Activated CD4-positive, alpha-beta T cell treated with anti-CD3 and anti-CD28 coated beads, Interleukin-2, amount 50 U/mL, for 1 hour (primary cell): ENCODE measurements around the gene NTSR2.

Experiments
- DNase-seq: peaks from one replicate; pipeline ENCODE4 v3.0.0-alpha.2; 2020

NTSR2 gene, protein sequence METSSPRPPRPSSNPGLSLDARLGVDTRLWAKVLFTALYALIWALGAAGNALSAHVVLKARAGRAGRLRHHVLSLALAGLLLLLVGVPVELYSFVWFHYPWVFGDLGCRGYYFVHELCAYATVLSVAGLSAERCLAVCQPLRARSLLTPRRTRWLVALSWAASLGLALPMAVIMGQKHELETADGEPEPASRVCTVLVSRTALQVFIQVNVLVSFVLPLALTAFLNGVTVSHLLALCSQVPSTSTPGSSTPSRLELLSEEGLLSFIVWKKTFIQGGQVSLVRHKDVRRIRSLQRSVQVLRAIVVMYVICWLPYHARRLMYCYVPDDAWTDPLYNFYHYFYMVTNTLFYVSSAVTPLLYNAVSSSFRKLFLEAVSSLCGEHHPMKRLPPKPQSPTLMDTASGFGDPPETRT

DNA sequence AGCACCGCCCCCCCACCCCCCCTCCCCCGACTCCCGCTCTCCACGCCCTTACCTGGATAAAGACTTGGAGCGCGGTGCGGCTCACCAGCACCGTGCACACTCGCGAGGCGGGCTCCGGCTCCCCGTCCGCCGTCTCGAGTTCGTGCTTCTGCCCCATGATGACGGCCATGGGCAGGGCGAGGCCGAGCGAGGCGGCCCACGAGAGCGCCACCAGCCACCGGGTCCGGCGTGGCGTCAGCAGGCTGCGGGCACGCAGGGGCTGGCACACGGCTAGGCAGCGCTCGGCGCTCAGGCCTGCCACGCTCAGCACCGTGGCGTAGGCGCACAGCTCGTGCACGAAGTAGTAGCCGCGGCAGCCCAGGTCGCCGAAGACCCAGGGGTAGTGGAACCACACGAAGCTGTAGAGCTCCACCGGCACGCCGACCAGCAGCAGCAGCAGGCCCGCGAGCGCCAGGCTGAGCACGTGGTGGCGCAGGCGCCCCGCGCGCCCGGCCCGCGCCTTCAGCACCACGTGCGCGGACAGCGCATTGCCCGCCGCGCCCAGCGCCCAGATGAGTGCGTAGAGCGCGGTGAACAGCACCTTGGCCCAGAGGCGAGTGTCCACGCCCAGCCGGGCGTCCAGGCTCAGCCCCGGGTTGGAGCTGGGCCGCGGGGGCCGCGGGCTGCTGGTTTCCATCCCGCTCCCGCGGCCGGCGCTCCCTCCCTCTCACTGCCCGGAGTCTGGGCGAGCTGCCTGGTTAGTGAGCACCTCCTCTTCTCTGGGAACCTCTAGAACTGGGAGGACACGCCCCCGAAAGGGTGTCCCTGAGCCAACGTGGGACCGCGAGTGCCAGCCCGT, at the start of gene NTSR2:
NTSR2 (minus strand) TSS at position 742 of the 838 bp plus-strand sequence; CDS start at position 676, 66 bp downstream.
- DNase-seq, result no peak

DNA sequence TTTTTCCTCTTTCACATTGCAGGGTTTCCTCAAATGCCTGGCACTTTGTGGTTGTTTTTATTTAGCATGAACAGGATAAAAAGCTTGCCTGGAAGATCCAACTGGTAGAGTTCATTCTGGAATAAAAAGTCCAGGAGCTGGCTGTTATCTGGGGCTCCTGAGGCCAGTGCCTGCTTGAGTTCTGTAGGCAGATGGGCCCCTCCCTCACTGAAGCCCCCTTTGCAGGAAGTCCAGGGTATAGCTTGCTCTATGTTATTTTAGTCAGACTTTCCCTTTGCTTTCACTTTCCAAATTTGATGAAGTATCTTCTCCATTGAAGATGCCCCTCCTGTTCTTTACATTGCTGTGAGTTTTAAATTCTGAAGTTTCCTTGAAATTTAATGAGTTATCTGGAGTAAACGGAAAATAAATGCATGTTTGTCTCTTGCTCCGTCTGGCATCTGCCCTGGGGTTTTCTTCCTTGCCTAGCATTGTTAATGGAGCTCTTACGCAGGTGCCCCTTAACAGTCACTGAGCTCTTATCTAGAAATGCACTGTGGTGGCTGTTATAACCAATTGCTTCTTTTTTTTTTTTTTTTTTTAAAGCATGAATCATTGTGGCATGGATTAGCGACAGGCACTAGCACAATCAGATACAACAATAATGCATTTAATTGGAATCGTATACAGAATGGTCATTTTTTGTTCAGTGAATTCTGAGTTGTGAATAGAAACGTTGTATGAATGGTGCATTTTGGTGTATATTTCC, 49.4 kb upstream of the NTSR2 start:
- no peak for DNase-seq

DNA sequence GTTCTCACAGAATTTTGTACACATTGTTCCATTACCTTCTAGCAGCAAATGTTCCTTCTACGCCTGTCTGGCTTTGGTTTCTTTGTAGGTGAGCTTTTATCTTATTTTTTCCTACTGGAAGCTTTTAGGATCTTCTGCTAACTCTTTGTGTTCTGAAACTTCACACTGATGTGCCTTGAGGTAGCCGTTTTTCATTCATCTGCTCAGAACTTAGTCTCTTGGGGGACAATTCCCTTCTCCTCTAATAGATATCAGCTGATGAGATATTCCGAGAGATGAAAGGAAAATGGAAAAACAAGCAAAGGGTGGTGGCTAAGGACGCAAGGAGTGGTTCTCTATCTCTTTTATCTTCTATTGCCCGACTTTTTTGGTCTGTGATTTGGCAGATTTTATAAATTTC, 48.6 kb upstream of the NTSR2 start:
- DNase-seq, result no peak

DNA sequence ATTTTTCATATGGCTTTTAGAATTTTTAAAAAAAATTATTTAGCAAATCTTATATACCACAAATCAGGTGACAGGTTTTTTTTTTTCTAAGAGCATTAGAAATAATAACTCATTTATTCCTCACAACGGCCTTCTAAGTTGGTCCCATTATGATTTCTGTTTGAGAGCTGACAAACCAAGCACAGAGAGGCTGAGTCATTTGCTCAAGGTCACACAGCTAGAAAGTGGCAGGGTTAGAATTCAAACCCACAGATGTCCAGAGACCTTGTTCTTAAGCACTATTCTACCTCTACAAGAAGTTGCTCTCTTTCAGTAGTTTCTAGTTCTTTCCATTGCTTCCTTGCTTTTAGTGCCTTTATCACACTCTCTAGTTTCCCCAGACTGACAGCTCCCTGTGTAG, 47.6 kb upstream of the NTSR2 start:
- DNase-seq, result no peak

DNA sequence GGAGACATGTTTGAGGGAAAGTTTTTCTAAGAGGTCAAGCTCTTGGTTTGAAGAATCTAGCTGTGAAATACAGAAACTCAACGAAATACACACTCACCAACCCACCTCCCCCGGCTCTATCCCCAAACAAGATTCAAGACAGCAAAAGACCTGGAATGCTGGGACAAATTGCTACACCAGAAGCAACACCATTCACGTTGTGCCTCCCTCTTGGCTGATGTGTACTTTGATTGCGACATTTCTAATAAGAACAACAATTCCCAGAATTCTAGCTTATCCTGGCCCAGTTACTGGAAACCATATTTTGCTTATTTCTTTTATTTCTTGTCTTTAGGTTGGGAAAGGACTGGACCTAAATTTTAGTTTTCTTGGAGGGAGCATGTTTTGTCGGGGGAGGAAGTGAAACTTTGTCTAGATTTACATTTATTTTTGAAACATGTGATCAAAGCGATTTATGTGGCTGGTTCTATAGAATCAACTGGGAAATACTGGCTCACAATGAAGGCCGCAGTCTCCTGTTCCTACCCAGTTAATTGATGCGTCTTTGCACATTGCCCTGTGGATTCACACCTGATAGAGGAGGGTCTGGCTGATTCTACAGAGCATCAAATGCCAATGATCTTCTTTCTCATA, 46.8 kb upstream of the NTSR2 start:
- no peak for DNase-seq

DNA sequence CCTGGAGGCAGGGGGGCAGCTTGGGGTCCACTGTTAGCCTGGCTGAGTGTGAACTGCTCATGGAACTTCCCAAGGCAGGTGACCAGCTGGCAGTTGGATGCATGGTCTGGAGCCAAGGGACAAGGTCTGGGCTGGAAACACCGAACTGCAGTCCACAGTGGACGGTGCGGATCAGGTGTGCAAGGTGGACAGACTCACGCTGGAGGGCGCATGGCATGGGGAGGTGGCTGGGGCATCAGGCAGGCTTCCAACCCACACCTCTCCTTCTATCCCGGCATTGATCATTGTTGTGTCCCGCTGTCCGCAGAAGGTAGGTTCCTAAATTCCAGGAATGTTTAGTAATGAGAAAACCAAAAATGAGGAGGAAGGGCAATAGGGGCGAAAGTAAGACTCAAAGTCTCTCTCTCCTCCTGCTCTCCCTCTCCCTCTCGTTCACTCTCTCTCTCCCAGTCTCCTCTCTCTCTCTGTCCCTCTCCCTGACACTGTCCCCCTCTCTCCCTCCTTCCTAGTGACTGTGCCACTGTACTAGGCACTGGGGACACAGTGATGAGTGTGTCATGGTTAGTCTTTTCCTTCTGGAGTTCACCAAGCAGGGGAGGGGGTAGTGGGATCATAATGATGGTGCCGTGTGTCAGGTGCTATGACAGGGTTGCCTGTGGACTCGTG, 46.1 kb upstream of the NTSR2 start:
- DNase-seq, result no peak

DNA sequence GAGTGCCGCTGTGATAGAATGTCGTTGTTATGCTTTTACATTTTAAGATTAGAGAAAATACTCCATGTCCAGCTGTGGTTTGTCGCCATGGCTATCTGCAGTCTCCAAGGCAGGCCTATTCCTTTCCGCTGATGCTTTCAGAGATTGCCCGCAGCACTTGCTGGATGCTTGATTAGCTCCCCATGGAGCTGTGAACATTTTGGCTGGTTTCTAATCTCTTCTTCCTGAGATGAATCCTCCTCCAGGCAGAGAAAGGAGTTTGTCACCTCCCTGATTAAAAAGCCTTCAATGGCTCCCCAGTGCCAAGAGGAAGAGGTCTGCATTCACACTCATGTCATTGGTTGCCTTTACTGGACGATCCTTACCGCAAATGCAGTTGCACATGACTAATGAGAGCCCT, 43.8 kb upstream of the NTSR2 start:
- no peak for DNase-seq

DNA sequence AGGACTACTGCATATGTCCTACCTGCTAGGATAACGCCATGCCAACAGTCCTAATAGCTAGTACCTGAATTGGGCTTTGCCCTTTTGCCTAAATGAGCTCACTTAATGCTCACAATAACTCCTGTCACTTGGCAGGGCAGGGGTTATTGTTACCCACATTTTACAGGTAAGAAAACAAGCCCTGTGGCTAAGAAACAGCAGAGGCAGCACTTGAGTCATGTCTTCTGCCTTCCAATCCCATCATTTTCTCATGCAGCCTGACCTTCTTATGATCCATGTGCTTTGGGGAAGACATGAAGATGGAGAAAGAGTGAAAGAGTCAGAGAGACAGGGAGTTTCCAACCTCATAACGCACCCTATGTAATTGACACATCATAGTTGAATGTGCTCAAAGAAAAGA, 42.9 kb upstream of the NTSR2 start:
- no peak for DNase-seq

DNA sequence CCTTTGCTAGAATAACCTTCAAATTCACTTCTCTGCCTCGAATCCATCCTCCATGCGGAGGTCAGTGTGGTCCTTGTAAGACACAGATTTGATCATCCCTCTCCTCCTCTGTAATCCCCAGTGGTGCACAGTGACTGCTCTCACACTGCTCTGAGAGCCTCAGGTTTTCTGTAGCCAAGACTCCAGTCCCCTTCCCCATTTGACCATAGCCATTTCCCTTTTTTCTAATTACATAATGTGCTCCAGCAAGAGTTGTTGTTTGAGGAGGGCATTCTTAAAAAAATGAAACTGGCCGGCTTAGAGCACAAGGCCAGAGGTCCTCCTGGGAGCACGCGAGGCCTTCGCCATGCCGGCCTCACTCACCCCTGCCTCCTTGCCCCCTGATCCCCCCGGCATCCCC, 41.8 kb upstream of the NTSR2 start:
- no peak for DNase-seq

DNA sequence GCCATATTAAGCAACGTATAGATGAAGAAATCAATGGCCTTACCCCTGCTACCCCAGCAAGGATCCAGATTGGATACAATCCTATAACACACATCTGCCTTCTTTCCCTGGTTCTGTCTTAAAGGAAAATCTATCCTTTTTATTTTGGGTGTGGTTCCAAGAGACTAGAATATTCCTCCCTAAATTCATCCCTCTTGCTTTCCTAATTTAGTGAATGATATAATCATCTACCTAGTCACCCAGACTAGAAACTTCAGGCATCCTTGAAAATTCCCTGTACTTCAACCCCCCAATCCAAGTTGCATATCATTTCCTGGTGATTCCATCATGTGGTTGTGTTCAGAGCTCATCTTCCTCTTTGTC, 41.3 kb upstream of the NTSR2 start:
- no peak for DNase-seq

DNA sequence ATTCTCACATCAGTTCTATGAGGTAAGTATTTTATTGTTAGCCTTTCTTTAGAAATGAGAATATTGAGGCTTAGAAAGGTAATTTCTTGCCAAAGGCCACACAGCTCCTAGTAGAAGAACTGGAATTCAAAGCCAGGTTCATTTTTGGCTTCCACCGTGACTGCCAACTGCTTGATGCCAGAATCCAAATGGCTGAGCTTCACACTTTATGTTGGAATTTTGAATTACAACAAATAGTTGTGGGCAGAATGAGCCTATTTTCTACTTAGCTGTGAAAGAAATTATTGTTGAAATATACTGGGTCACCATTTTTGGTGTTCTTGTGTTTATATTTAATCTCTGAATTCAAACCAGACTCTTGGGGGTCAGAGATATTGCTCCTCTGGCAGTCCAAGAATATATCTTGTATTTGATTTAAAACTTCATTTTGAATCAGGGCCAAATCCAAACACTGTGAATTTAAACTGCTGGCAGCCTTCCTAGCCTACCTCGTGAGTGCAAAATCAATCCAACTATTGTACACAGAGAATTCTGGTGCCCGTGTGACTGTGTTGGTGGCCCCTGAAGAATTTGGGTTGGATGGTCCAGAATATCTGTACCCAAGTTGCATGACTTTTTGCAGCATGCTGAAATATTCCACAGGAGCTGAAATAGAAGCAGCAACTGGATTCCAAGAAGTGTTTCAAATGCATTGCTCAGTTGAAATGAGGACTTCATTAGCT, 40.8 kb upstream of the NTSR2 start:
- no peak for DNase-seq

DNA sequence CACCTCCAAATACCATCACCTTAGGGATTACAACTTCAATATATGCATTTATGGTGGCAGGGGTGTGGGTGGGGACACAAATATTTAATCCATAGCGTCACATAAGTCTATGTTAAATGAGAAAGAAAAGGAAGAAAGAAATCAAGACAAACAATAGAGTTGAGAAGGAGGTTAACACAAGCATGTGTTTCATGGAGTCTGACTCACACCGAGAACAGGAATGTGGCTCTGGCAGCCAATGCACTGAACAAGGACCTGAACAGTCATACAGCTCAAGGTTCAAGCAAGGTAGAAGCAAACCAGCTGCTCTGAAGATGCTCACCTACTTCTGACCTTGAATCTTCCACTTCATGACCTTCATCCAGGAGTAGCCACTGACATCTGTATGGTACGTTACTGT, 40.2 kb upstream of the NTSR2 start:
- no peak for DNase-seq

DNA sequence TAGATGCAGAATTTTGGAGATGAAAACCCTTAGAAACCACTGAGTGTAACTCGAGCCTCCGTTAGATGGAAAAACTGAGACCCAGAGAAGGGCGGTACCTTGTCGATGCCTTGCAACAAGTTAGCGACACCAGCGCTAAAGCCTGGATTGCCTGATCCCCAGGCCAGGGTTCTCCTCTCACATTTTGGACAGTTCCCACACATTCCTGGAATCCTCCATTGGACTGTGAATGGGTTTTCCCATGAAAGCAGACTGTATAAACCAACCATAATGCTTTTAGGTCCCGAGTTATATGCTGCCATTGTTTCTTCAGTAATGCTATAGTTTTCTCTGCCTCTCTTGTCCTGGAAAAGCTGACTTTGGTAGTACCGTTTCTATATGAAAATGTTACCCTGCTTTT, 39.3 kb upstream of the NTSR2 start:
- DNase-seq, result no peak

DNA sequence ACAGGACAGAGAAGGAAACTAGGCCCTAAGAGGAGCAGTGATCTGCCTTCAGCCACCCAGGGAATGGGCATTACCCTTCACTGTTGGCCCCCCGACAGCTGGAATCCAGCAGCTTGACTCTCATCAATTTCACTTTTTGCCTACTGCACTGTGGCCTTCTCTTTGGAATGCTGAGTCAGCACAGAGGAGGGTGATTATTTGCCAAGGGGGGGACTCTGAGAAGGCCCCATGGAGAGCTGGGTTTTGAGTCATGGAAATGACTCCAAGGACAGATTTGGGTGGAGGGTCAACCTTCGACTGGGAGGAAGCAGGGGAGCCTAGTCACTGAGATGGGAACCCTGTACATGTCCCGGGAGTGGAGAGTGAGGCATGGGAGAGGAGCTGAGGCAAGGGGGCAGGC, 38.1 kb upstream of the NTSR2 start:
- no peak for DNase-seq

DNA sequence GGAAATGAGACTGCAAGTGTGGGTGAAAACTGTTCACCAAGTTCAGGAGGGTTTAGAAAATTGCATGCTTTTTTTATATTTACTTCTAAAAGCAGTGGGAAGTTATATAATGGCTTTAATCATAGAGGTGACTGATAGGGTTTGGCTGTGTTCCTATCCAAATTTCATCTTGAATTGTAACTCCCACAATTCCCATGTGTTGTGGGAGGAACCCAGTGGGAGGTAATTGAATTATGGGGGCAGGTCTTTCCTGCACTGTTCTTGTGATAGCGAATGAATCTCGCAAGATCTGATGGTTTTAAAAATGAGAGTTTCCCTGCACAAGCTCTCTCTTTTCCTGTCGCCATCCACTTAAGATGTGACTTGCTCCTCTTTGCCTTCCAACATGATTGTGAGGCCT, 35.7 kb upstream of the NTSR2 start:
- DNase-seq, result no peak

DNA sequence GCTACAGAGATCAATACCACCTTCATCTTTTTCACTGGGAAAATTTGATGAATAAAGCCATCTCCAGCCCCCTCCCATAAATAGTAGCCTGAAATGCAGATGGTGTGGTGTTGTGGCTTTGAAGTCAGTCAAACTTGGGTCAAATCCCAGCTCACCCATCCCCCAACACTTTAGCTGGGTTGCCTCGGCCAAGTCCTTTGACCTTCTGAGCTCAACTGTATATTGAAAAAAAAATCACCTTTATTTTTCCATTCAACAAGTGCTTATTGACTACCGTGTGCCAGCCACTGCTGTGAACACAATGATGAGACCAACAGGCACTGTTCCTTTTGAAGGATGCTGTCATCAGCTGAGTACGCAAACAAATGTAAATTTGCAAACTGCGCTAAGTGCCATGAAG, 35.1 kb upstream of the NTSR2 start:
- no peak for DNase-seq

DNA sequence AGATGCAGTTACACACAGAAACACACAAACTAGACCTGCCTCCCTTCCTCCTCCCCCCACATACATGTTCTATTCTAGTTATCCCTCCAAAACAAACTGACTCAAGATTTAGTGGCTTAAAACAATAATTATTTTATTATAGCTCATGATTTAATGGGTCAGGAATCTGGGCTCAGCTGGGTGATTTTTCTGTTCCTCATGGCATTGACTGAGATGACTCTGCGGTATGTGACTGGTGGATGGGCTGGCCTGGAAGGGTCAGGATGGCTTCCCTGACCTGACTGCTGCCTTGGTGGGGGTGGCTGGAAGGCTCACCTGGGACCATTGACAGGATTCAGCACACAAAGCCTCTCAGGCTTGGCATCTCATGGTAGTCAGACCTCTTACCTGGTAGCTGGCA, 33.7 kb upstream of the NTSR2 start:
- DNase-seq, result no peak

DNA sequence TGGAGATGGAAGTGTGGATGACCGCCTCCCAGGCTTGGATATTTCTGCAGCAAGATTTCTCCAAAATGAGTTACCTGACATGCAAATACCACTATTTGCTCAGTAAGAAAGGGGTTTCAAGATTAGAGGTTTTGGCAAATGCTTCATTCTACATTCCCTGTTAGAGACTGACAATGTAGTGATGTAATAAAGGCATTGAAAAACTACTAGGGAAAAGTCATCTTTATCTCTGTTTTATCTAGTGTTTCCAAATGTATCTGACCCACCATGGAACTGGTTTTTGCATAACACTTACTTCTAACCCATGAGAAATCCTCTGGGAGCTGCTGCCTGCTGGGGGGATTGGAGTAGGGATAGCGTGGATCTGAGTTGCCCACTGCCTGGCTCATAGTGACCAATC, 33.0 kb upstream of the NTSR2 start:
- no peak for DNase-seq

DNA sequence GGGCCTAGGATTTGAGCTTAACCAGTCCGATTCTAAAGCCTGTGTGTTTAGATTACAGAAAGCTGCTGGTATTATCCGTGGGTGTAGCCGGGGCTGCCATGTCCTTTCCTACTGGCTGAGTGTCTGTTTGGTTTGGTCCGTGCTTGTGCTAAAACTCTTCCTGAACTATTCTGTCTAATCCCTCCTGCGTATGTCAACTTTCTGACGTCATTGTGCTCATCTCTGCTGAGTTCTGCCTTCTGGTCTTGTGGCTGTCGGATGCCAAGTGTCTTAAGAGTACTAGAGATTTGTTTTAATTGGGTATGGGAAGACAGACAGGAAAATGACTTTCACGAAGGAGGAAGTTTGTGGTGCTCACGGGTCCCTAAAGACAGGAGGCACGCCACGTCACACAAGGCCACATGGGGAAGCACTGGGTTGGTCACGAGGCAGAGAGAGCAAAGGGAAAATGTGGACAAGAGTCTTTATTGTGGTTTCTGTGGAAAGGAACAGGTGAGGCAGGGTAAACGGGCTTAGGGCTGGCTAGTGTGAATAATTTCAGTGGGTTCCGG, 31.8 kb upstream of the NTSR2 start:
- DNase-seq, result no peak

DNA sequence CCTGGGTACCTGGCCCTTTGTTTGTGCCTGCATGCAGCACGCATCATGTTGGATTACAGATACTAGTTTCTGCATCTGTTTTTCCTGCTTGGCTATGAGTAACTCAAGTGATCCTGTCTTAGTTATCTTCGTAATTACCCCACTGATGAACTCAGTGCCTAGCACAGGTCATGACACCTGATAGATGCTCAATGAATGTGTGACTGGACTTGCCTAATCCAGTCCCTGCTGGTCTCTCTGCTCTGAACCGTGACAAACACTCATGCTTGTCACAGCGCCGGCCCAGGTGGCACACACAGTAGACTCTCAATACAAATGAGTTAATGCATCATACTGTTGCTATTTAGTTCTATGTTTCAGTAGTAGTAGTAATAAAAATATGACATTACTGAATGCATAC, 31.2 kb upstream of the NTSR2 start:
- DNase-seq, result no peak
